ENCODE results near the gene CT45A5. TPM values are rescaled to one million over a fixed set of nuclear protein-coding genes. Genes with fewer than 3 reads are reported as not detected.

The CT45A5 gene
- polyA plus RNA-seq, 3 donors: not detected

Other genes starting within 250 kb of the CT45A5 start
- gene CT45A1, start 71.9 kb downstream of the CT45A5 start, polyA plus RNA-seq: not detected
- gene CT45A3, start 17.3 kb downstream of the CT45A5 start, polyA plus RNA-seq: not detected
- gene CT45A6, start 17.3 kb upstream of the CT45A5 start, polyA plus RNA-seq: not detected
- gene CT45A2, start 34.5 kb upstream of the CT45A5 start, polyA plus RNA-seq: not detected
- gene CT45A7, start 51.8 kb upstream of the CT45A5 start, polyA plus RNA-seq: not detected
- not detected for gene CT45A8, start 69.0 kb upstream of the CT45A5 start, polyA plus RNA-seq
- gene CT45A9, start 86.3 kb upstream of the CT45A5 start, polyA plus RNA-seq: not detected
- gene CT45A10, start 107.9 kb upstream of the CT45A5 start, polyA plus RNA-seq: not detected
- not detected for gene SAGE1, start 108.2 kb upstream of the CT45A5 start, polyA plus RNA-seq
- 10 to 100 TPM; 11.7 to 14.2 (median 11.8) TPM for gene MMGT1, start 188.5 kb upstream of the CT45A5 start, polyA plus RNA-seq
- gene SLC9A6, start 199.9 kb upstream of the CT45A5 start, polyA plus RNA-seq: 10 to 100 TPM in 2 of 3 donors, 1 to 10 TPM in 1; 5.8 to 15.7 (median 14.2) TPM

All from CD14-positive monocyte (primary cell).